ENCODE results near the gene BNIP3.

- TF ChIP-seq POLR2A (IDR thresholded peaks at IDR 0.05): no peak
- TF ChIP-seq CTCF (IDR thresholded peaks at IDR 0.05): no peak
Observed at GRCh38 chr10:131994435-131994834, 12.7 kb upstream of the BNIP3 start.

All from body of pancreas (tissue), 4 donors.